T-helper 17 cell (primary cell): Measurements from ENCODE around the gene GDPD5. TPM values are rescaled to one million over a fixed set of nuclear protein-coding genes. Genes with fewer than 3 reads are reported as not detected.
A peak's percentile ranks its signal among the peaks of the same experiment; 100 is the strongest.

Experiments used
- ATAC-seq: fragments of 150-1000 bp; cut with Tn5 transposase; 2 replicates; pipeline ENCODE4 v1.10.0; 2021; ENCODE audit warnings: mild to moderate bottlenecking, moderate library complexity
- DNase-seq, 3 donors: peaks; one replicate each; pipeline versions ENCODE4 v3.0.0 to v3.0.0-alpha.2; 2020 to 2021
- H3K9me3 ChIP-seq: one replicate; pipeline ENCODE4 v1.7.0; 2013; ENCODE audit warnings: low read length, mild to moderate bottlenecking; ENCODE audit not compliant: control insufficient read depth, poor library complexity, severe bottlenecking
- H3K27ac Mint-ChIP-seq: one replicate; pipeline ENCODE4 v1.8.0; 2022; ENCODE audit warnings: mild to moderate bottlenecking, moderate library complexity, mixed read lengths
- H3K27me3 Mint-ChIP-seq: one replicate; pipeline ENCODE4 v1.8.0; 2022; ENCODE audit warnings: mixed read lengths
- H3K36me3 Mint-ChIP-seq: one replicate; pipeline ENCODE4 v1.8.0; 2022; ENCODE audit warnings: low read depth, mixed read lengths
- H3K4me1 Mint-ChIP-seq: one replicate; pipeline ENCODE4 v1.8.0; 2022; ENCODE audit warnings: mild to moderate bottlenecking, mixed read lengths
- H3K4me3 Mint-ChIP-seq: one replicate; pipeline ENCODE4 v1.8.0; 2022; ENCODE audit warnings: mild to moderate bottlenecking, moderate library complexity, mixed read lengths
- total RNA-seq, 4 donors: library from RNA in 2 of 4; stranded (reverse) in 2 of 4; gene quantifications; one replicate each; pipeline ENCODE4 v1.2.3 and lab custom pipeline; 2022 to 2026

GDPD5 gene
- total RNA-seq, 2 donors from 2014 or later: 77.3 to 108 TPM

DNA sequence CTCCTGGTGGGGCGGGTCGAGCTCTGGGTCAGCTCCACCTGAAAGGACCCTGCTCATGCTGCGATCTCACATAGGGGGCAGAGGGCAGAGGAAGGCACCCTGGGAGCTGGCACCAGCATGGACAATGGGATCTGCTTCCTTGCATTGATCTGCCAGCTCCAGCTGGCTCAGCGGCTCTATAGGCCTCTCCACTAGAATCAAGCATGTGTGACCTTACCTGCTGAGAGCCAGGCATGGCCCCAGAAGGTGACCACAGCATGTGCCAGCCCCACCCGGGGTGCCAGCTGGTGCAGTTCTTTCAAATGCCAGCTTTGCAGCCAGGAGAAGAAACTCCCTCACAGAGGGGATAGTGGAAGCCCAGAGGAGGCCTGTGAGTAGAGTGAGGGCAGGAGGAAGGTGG lies 70.8 kb downstream of the GDPD5 start:
- no peaks in the 10 kb centered on the region for H3K9me3 ChIP-seq
- no peak for ATAC-seq
- Mint-ChIP-seq H3K4me1 (peaks cover 5% of the 10 kb centered on the region), H3K4me3 (no peak overlapping the region), H3K27ac (no peak overlapping the region), H3K36me3 (peaks cover 2% of the 10 kb centered on the region), H3K27me3 (no peaks in the 10 kb centered on the region)
- DNase-seq: no peak

DNA sequence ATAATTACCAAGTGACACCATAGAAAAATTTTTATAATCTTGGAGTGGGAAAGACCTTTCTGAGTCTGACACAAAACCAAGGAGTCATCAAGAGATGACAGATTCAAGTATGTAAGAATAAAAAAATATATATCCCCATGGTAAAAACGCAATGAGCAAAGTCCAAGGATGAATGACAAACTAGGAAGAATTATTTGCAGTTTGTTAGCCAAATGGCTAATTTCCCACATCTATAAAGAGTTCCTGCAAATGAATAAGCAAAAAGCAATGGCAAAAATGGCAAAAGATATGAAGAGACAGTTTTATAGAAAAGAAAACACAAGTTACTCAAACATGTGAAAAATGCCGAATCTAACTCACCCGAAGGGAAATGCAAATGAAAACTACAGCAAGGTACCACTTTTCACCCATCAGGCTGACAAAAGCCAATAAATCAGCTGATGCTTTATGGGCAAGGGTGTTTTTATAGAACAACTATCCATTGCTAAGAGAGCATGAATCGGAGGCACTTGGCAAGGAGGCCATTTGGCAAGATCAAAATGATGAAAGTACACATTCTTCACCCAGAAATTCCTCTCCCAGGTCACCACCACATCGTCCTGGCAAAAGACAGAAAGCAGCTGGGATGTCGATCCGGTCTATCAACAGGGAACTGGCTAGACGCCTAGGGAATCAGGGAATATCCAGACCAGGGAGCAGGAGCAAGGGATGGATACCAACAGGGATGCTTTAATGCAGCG lies 71.7 kb downstream of the GDPD5 start:
- H3K27ac Mint-ChIP-seq: peak overlapping the region; percentile 54
- peaks cover 2% of the 10 kb centered on the region for H3K36me3 Mint-ChIP-seq
- peak overlapping the region; percentile 45 for H3K4me3 Mint-ChIP-seq
- DNase-seq: no peak
- H3K27me3 Mint-ChIP-seq: no peaks in the 10 kb centered on the region
- ATAC-seq: no peak
- no peaks in the 10 kb centered on the region for H3K9me3 ChIP-seq
- peaks cover 5% of the 10 kb centered on the region for H3K4me1 Mint-ChIP-seq

DNA sequence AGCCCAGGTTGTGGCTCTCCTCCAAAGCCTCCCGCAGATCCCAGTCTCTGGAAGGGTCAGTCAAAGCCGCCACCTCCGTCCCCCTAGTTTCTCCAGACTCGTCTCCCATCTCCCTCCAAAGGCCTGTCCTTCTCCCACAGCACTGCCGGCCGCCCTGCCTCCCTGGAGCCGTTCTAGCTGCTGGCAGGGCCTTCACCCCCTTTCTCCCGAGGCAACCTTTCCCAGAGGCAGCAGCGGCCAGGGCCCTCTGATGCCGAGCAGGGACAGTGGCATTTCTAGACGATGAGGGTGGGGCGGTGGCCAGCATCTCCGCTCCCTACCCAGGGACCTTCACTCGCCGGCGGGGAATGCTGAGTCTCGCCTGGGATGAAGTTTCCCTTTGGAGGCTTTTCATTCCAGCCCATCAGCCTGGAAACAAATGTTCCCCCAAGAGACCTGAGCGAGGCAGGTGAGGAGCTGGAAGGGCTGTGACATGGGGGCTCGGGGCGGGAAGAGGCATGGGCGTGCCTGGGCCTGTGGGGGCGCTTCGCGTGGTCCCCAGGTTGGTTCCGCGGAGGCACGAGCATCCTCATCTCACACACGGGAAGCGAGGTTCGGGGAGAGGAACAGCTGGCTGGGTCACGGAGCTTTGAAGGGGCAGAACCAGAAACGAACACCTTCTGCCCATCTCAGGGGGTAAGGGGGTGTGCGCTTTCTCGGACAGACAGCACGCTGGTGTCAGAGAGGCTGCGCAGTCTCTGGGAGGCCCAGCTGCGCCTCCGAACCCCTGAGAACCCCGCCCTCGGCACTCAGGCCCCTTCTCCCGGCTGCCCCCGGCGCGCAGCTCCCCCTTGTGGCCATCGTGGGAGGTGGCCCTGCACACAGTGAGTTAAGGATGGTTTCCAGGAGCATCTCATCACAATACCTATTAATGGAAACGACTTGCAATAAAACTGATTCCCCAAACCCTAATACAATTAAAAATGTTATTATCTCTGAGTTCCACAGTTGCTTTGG lies 74.6 kb downstream of the GDPD5 start:
- Mint-ChIP-seq H3K27me3 (no peaks in the 10 kb centered on the region), H3K4me1 (peaks cover 8% of the 10 kb centered on the region), H3K36me3 (peaks cover 2% of the 10 kb centered on the region), H3K4me3 (no peak overlapping the region), H3K27ac (no peak overlapping the region)
- H3K9me3 ChIP-seq: no peaks in the 10 kb centered on the region
- DNase-seq (no peak), ATAC-seq (peak; percentile 37)

DNA sequence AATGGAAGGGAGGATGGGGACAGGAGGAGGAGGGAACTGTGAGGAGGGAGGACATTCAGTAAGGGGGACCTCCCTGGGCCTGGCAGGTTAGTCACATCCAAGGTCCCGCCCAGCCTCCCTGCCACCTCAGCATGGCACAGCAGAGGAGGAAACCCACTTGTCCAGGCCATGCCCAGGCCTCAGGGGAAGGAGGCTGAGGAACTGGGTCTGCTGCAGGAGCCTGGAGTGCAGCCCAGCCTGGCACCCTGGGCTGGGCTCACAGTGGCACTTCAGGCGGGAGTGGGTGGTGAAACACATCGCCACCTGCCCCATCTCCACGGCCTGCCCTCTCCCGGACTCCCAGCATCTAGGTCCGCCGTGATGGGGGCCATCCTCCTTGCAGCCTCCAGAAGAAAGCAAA lies 75.5 kb downstream of the GDPD5 start:
- no peak for DNase-seq
- Mint-ChIP-seq H3K4me1 (peaks cover 6% of the 10 kb centered on the region), H3K27me3 (no peaks in the 10 kb centered on the region), H3K4me3 (no peak overlapping the region), H3K27ac (no peak overlapping the region), H3K36me3 (peaks cover 2% of the 10 kb centered on the region)
- no peaks in the 10 kb centered on the region for H3K9me3 ChIP-seq
- ATAC-seq: no peak

DNA sequence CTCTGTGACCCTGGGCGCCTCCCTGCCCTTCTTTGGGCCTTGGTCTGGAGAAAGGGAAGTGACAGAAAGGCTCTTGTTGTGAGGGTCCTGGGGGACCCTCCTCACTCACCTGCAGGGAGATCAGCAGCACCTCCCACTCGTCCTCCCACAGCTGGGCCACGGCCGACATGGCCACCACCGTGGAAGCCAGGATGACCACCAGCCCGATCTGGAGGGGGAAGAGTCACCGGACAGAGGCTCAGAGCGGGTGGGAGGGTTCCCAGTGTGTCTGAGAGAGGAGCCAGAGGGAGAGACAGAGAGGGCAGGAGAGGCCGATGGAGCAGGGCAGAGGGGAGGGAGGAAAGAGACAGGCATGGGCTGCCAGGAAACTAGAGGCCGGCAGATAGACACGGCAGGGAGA lies 76.0 kb downstream of the GDPD5 start:
- H3K9me3 ChIP-seq: no peaks in the 10 kb centered on the region
- DNase-seq: no peak
- no peak for ATAC-seq
- no peaks in the 10 kb centered on the region for H3K27me3 Mint-ChIP-seq
- H3K4me3 Mint-ChIP-seq: no peak overlapping the region
- peaks cover 8% of the 10 kb centered on the region for H3K4me1 Mint-ChIP-seq
- H3K36me3 Mint-ChIP-seq: peaks cover 2% of the 10 kb centered on the region
- no peak overlapping the region for H3K27ac Mint-ChIP-seq

DNA sequence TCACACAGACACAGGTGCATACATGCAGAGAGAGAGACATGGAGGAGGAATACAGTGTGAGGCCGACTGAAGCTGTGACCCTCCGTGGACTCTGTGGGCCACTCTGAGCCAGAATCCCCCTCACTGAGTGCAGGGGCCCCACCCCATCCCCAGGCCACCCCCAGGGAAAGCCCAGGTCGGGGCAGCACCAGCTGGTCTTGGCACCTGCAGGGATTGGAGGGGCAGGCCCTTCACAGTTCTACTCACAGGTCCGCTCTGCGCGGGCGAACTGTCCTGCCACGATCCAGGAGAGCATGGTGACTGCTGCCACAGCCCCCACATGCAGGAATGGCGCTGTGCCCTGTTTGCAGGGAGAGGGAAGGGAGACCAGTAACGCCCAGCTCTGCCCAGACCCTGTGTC lies 76.5 kb downstream of the GDPD5 start:
- no peaks in the 10 kb centered on the region for H3K27me3 Mint-ChIP-seq
- H3K36me3 Mint-ChIP-seq: peaks cover 2% of the 10 kb centered on the region
- H3K27ac Mint-ChIP-seq: no peak overlapping the region
- DNase-seq (no peak), ATAC-seq (no peak)
- H3K4me1 Mint-ChIP-seq: peaks cover 8% of the 10 kb centered on the region
- H3K4me3 Mint-ChIP-seq: no peak overlapping the region
- no peaks in the 10 kb centered on the region for H3K9me3 ChIP-seq

DNA sequence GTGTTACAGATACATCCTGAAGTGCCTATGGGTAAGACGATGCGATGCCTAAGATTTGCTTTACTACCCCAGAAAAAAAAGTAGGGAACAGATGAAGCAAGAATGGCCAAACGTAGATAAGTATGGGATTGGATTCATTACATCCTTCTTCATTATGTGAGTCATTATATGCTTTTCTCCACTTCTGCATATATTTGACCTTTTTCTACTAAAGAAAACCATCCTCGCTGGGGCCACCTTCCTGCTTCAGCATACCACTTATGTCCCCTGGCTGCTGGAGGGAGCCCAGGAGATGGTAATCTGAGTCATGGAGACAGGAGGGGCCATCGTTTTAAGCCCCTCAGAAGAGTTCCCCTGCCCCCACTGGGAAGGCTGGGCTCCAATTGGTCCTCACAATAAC lies 78.3 kb downstream of the GDPD5 start:
- Mint-ChIP-seq H3K4me1 (peaks cover 5% of the 10 kb centered on the region), H3K4me3 (no peak overlapping the region), H3K36me3 (peaks cover 2% of the 10 kb centered on the region), H3K27ac (no peak overlapping the region), H3K27me3 (no peaks in the 10 kb centered on the region)
- ATAC-seq: no peak
- DNase-seq: no peak
- no peaks in the 10 kb centered on the region for H3K9me3 ChIP-seq

DNA sequence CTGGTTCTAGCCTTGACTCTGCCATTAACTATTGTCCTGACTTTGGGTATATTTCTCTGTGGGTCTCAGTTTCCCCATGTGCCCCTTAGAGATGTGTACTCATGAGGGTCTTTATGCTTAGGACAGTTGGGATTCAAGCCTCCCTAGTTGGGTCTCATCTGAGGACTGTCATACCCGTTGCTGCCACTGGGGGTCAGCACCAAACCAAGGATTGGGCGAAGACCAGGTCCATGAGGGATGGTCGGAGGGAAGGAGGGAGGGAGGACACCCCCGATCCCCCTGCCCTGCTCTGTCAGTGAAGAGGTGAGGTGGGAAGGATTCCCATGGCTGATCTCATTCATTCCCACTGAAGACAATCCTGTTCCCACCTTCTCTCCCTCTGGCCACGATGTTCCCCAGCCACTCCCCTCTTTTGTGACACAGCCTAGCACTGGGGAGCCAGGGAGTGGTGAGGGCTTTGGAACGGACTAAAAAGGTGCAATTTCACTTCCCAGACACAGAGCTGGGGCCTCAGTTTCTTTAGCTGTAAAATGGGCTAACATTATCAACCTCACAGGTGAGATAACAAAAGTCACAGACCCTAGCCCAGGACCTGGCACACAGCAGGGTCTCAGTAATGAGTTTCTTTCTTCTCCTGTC lies 80.3 kb downstream of the GDPD5 start:
- no peaks in the 10 kb centered on the region for H3K36me3 Mint-ChIP-seq
- ATAC-seq (peak; percentile 88), DNase-seq (peak; percentile 54 to 66 (median 55))
- H3K27ac Mint-ChIP-seq: no peak overlapping the region
- no peaks in the 10 kb centered on the region for H3K27me3 Mint-ChIP-seq
- peaks cover 5% of the 10 kb centered on the region for H3K4me1 Mint-ChIP-seq
- no peak overlapping the region for H3K4me3 Mint-ChIP-seq
- H3K9me3 ChIP-seq: no peaks in the 10 kb centered on the region

DNA sequence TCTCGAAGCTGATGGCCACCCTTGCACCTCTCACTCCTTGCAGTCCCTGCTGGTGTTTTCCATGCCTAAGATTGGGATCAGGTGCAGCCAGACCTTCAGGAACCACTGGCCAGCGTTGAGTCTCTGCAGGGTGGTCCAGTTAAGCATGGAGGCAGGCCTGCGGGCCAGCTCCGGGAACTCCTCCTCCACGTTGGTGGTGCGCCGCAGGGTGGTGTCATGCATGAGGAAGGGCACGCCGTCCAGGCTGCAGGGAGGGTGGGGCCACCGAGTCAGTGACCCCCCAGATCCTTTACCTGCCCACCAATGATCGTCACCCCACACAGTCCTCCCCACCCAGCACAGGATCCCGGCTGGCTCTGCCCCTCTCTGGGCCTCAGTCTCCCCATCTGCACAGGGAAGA lies 82.7 kb downstream of the GDPD5 start:
- no peak for ATAC-seq
- peaks cover 5% of the 10 kb centered on the region for H3K4me1 Mint-ChIP-seq
- no peak overlapping the region for H3K4me3 Mint-ChIP-seq
- no peak overlapping the region for H3K27ac Mint-ChIP-seq
- DNase-seq: no peak
- H3K36me3 Mint-ChIP-seq: peaks cover 6% of the 10 kb centered on the region
- no peaks in the 10 kb centered on the region for H3K9me3 ChIP-seq
- H3K27me3 Mint-ChIP-seq: no peaks in the 10 kb centered on the region

DNA sequence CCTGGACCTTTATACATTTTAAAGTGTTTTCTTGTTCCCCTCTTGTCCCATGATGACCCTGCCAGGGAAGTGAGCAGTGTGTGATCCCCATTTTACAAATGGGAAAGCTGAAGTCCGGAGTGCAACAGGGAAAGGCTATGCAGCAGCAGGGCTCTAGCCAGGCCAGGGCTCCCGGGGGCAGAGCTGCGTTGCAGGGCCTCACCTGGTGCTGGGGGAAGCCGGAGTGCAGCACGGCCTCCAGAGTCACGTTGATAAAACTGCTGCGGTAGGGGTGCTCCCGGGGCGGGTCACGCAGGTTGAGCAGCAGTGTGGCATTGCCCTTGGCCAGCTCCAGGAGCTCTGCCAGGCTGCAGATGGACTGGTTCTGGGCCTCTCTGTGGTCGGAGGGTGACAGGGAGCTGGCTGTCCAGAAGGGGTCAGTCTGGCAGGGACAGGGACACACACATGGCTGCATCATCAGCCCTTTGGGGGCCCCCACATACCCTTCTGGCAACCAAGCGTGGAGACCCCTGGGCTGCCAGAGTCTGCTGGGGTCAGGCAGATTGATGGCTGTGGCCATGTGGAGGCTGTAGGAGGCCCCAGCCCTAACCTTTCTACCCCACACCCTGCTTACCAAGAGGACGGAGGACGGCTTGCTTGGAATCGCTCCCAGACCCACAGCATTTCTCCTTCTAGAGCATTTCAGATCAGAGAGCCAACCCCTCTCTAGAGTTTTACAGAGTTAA lies 83.4 kb downstream of the GDPD5 start:
- no peaks in the 10 kb centered on the region for H3K27me3 Mint-ChIP-seq
- no peak for ATAC-seq
- H3K4me3 Mint-ChIP-seq: no peak overlapping the region
- H3K36me3 Mint-ChIP-seq: peaks cover 6% of the 10 kb centered on the region
- no peaks in the 10 kb centered on the region for H3K9me3 ChIP-seq
- DNase-seq: no peak
- peaks cover 5% of the 10 kb centered on the region for H3K4me1 Mint-ChIP-seq
- H3K27ac Mint-ChIP-seq: no peak overlapping the region

DNA sequence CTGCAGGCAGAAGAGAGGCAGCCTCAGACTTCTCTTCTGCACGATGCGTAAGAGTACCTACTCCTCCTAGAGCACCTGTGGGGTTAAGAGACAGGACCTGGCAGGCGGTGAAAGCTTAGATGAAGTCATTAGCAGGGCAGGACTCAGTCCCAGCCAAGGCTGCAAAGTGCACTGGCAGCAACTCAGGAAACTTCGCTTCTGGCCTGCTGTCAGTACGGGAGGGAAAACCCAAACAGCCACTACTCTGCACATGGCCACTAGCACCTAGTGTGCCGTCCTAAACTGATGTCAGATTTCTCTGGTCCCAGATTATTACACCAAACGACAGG lies 84.0 kb downstream of the GDPD5 start:
- ATAC-seq: no peak
- Mint-ChIP-seq H3K27ac (no peak overlapping the region), H3K4me3 (no peak overlapping the region), H3K36me3 (peaks cover 6% of the 10 kb centered on the region), H3K27me3 (no peaks in the 10 kb centered on the region), H3K4me1 (peaks cover 5% of the 10 kb centered on the region)
- no peak for DNase-seq
- H3K9me3 ChIP-seq: no peaks in the 10 kb centered on the region

DNA sequence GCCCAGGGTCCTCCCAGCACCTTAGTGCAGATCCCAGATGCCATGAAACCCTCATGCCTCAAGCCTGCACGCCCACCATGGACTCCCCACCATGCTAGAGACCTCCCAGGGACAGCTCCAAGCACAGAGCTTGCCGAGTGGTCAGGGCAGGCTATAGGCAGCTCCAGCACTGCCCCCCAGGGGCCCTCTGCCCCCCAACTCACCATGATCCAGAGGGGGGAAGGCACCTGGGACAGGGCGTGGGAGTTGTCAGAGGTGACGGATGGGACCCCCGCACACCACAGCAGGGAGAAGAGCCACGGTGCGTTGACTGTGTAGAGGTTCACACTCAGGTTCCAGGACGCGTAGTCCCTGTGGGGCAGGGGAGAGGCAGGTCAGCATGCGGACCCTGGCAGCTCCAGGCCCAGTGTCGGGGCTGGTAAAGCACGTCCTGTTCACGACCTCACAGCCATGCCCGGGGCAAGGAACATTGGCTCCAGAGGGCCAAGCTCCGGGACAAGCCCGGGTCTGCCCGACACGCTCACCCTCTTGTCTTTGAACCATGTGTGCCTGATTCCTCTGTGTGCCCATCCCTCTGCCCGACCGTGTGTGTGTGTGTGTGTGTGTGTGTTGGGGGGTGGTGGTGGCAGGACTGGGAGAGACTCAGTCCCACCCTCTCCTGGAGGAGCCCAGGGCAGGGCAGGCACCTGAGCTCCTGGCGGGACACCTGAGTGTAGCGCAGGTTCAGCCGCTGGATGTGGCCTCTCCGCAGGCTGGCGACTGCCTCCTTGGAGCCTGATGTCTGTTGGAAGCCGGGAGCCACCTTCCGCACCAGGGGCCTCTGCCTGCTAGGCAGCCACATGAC lies 84.6 kb downstream of the GDPD5 start:
- no peaks in the 10 kb centered on the region for H3K9me3 ChIP-seq
- Mint-ChIP-seq H3K36me3 (peaks cover 6% of the 10 kb centered on the region), H3K27me3 (no peaks in the 10 kb centered on the region), H3K4me1 (peaks cover 5% of the 10 kb centered on the region), H3K27ac (no peak overlapping the region), H3K4me3 (no peak overlapping the region)
- ATAC-seq (no peak), DNase-seq (no peak)
